ENCODE measurements around the gene KCNN4.

KCNN4 gene

GRCh38 chr19:43754503-43755255, 26.1 kb downstream of the KCNN4 start, which contains the start of gene SMG9:
TSS of gene SMG9 (minus strand) at chr19:43754962. CDS start at chr19:43750741, 4,221 bp downstream.
- DNase-seq: peak; percentile 92 to 99 (median 96)
- intact Hi-C loops (cut with DNase I): loop anchor here (10.0 kb wide), 1 partner anchor 90 kb away; no protein-coding TSS in a partner anchor

- no peak for DNase-seq
- intact Hi-C loops (cut with DNase I): loop anchor here (10.0 kb wide), 1 partner anchor 89 kb away; no protein-coding TSS in a partner anchor
Observed at GRCh38 chr19:43754253-43754502, 26.6 kb downstream of the KCNN4 start.

GRCh38 chr19:43752287-43752875, 28.4 kb downstream of the KCNN4 start:
- intact Hi-C loops (cut with DNase I): loop anchor here (10.0 kb wide), 1 partner anchor 88 kb away; no protein-coding TSS in a partner anchor
- DNase-seq: no peak

- intact Hi-C loops (cut with DNase I): loop anchor here (10.0 kb wide), 1 partner anchor 87 kb away; no protein-coding TSS in a partner anchor
- no peak for DNase-seq
Observed at GRCh38 chr19:43751466-43752220, 29.1 kb downstream of the KCNN4 start.

- intact Hi-C loops (cut with DNase I): loop anchor here (10.0 kb wide), 1 partner anchor 85 kb away; no protein-coding TSS in a partner anchor
- no peak for DNase-seq
Observed at GRCh38 chr19:43749898-43750297, 30.9 kb downstream of the KCNN4 start.

- intact Hi-C loops (cut with DNase I): no loop called here
- peak in 1 of 10 donors; percentile 3 for DNase-seq
Observed at GRCh38 chr19:43749152-43749551, 31.6 kb downstream of the KCNN4 start.

GRCh38 chr19:43748685-43749084, 32.1 kb downstream of the KCNN4 start:
- intact Hi-C loops (cut with DNase I): no loop called here
- no peak for DNase-seq

- no peak for DNase-seq
- intact Hi-C loops (cut with DNase I): no loop called here
Observed at GRCh38 chr19:43748205-43748594, 32.6 kb downstream of the KCNN4 start.

GRCh38 chr19:43747557-43748204, 33.1 kb downstream of the KCNN4 start:
- intact Hi-C loops (cut with DNase I): no loop called here
- DNase-seq: no peak

- intact Hi-C loops (cut with DNase I): no loop called here
Observed at GRCh38 chr19:43743059-43743458, 37.7 kb downstream of the KCNN4 start.

GRCh38 chr19:43741075-43741825, 39.5 kb downstream of the KCNN4 start:
- DNase-seq: no peak

More at GRCh38 chr19:43743059-43743458, 37.7 kb downstream of the KCNN4 start:
- DNase-seq: peak in 1 of 10 donors; percentile 1

GRCh38 chr19:43739439-43740235, 41.1 kb downstream of the KCNN4 start:
- intact Hi-C loops (cut with DNase I): no loop called here
- DNase-seq: no peak

More at GRCh38 chr19:43741075-43741825, 39.5 kb downstream of the KCNN4 start:
- intact Hi-C loops (cut with DNase I): no loop called here

GRCh38 chr19:43738780-43739211, 42.0 kb downstream of the KCNN4 start:
- no peak for DNase-seq

GRCh38 chr19:43735957-43736356, 44.8 kb downstream of the KCNN4 start:
- intact Hi-C loops (cut with DNase I): no loop called here
- no peak for DNase-seq

More at GRCh38 chr19:43738780-43739211, 42.0 kb downstream of the KCNN4 start:
- intact Hi-C loops (cut with DNase I): no loop called here

- intact Hi-C loops (cut with DNase I): no loop called here
- DNase-seq: peak in 1 of 10 donors; percentile 37
Observed at GRCh38 chr19:43735013-43735412, 45.8 kb downstream of the KCNN4 start.

- DNase-seq: no peak
- intact Hi-C loops (cut with DNase I): no loop called here
Observed at GRCh38 chr19:43731846-43732245, 48.9 kb downstream of the KCNN4 start.

- DNase-seq: peak in 2 of 10 donors; percentile 63 to 85
- intact Hi-C loops (cut with DNase I): no loop called here
Observed at GRCh38 chr19:43731346-43731745, 49.4 kb downstream of the KCNN4 start.

GRCh38 chr19:43729919-43730318, 50.9 kb downstream of the KCNN4 start:
- intact Hi-C loops (cut with DNase I): no loop called here
- DNase-seq: peak in 1 of 10 donors; percentile 32

GRCh38 chr19:43727593-43727853, 53.2 kb downstream of the KCNN4 start:
- intact Hi-C loops (cut with DNase I): no loop called here

More at GRCh38 chr19:43727593-43727853, 53.2 kb downstream of the KCNN4 start:
- peak in 1 of 10 donors; percentile 52 for DNase-seq

All from posterior cingulate gyrus (tissue), 11 donors.